H9 (cell line): ENCODE data around the gene OXA1L. TPM values are rescaled to one million over a fixed set of nuclear protein-coding genes. Genes with fewer than 3 reads are reported as not detected.

Experiments
- DNase-seq: peaks from one replicate; pipeline ENCODE4 v3.0.0-alpha.2; 2017
- H2AFZ ChIP-seq: one replicate; pipeline ENCODE4 v1.6.1; 2013; ENCODE audit warnings: mild to moderate bottlenecking, low read length, control low read depth, moderate library complexity
- H2AK5ac ChIP-seq: 2 replicates; pipeline ENCODE4 v1.6.1; 2013; ENCODE audit warnings: low read length, control low read depth, mixed read lengths; ENCODE audit not compliant: insufficient read length
- H2BK120ac ChIP-seq: one replicate; pipeline ENCODE4 v1.6.1; 2013; ENCODE audit warnings: low read depth, mild to moderate bottlenecking, low read length, control low read depth, inconsistent platforms; ENCODE audit not compliant: poor library complexity, severe bottlenecking
- H2BK12ac ChIP-seq: 2 replicates; pipeline ENCODE4 v1.6.1; 2013; ENCODE audit warnings: low read length, control low read depth, mixed read lengths, low read depth; ENCODE audit not compliant: insufficient read length
- H2BK15ac ChIP-seq: 2 replicates; pipeline ENCODE4 v1.6.1; 2013; ENCODE audit warnings: low read depth, low read length, control low read depth
- H2BK20ac ChIP-seq: one replicate; pipeline ENCODE4 v1.6.1; 2013; ENCODE audit warnings: low read depth, mild to moderate bottlenecking, low read length, control low read depth, inconsistent platforms; ENCODE audit not compliant: poor library complexity, severe bottlenecking
- H2BK5ac ChIP-seq: 2 replicates; pipeline ENCODE4 v1.6.1; 2013; ENCODE audit warnings: low read length, control low read depth, mixed read lengths; ENCODE audit not compliant: insufficient read length
- H3K14ac ChIP-seq: 2 replicates; pipeline ENCODE4 v1.6.1; 2013; ENCODE audit warnings: low read length, control low read depth; ENCODE audit not compliant: insufficient read depth
- H3K18ac ChIP-seq: 2 replicates; pipeline ENCODE4 v1.6.1; 2013; ENCODE audit warnings: low read depth, mild to moderate bottlenecking, mixed read lengths, low read length, control low read depth; ENCODE audit not compliant: insufficient read length
- H3K23ac ChIP-seq: 2 replicates; pipeline ENCODE4 v1.6.1; 2013; ENCODE audit warnings: low read length, control low read depth, mixed read lengths, low read depth; ENCODE audit not compliant: insufficient read length
- H3K23me2 ChIP-seq: 2 replicates; pipeline ENCODE4 v1.6.1; 2013; ENCODE audit warnings: low read depth, mild to moderate bottlenecking, mixed read lengths, low read length, control low read depth; ENCODE audit not compliant: insufficient read length, poor library complexity, severe bottlenecking
- H3K27ac ChIP-seq: 2 replicates; pipeline ENCODE4 v1.5.1; 2013; ENCODE audit warnings: low read length, control low read depth, mixed read lengths, low read depth; ENCODE audit not compliant: insufficient read length
- H3K27me3 ChIP-seq: 2 replicates; pipeline ENCODE4 v1.6.1; 2013; ENCODE audit warnings: low read length, control low read depth, inconsistent platforms; ENCODE audit not compliant: insufficient read depth
- H3K4ac ChIP-seq: 2 replicates; pipeline ENCODE4 v1.6.1; 2013; ENCODE audit warnings: low read depth, mild to moderate bottlenecking, control low read depth, inconsistent platforms, low read length, moderate library complexity
- H3K4me1 ChIP-seq: 2 replicates; pipeline ENCODE4 v1.6.1; 2013; ENCODE audit warnings: low read length, control low read depth, inconsistent platforms; ENCODE audit not compliant: insufficient read depth
- H3K4me2 ChIP-seq: 2 replicates; pipeline ENCODE4 v1.6.1; 2013; ENCODE audit warnings: low read length, control low read depth, mixed read lengths; ENCODE audit not compliant: insufficient read length, insufficient read depth
- H3K56ac ChIP-seq: 2 replicates; pipeline ENCODE4 v1.6.1; 2013; ENCODE audit warnings: low read depth, mild to moderate bottlenecking, mixed read lengths, low read length, control low read depth; ENCODE audit not compliant: insufficient read length
- H3K79me1 ChIP-seq: 2 replicates; pipeline ENCODE4 v1.6.1; 2013; ENCODE audit warnings: low read depth, mild to moderate bottlenecking, moderate library complexity, low read length, control low read depth, inconsistent platforms; ENCODE audit not compliant: insufficient read depth, poor library complexity, severe bottlenecking
- H3K79me2 ChIP-seq: 2 replicates; pipeline ENCODE4 v1.6.1; 2013; ENCODE audit warnings: low read length, control low read depth, inconsistent platforms; ENCODE audit not compliant: insufficient read depth
- H3K9ac ChIP-seq: 2 replicates; pipeline ENCODE4 v1.6.1; 2013; ENCODE audit warnings: low read length, control low read depth, mixed read lengths; ENCODE audit not compliant: insufficient read length; ENCODE audit errors: extremely low read depth
- H3K9me3 ChIP-seq: one replicate; pipeline ENCODE4 v1.6.1; 2013; ENCODE audit warnings: low read depth, low read length, inconsistent platforms; ENCODE audit not compliant: control insufficient read depth
- H3T11ph ChIP-seq: one replicate; pipeline ENCODE4 v1.6.1; 2013; ENCODE audit warnings: mild to moderate bottlenecking, low read length, control low read depth, inconsistent platforms
- H4K20me1 ChIP-seq: one replicate; pipeline ENCODE4 v1.6.1; 2013; ENCODE audit not compliant: control insufficient read depth, insufficient read length, insufficient read depth
- H4K5ac ChIP-seq: 2 replicates; pipeline ENCODE4 v1.6.1; 2013; ENCODE audit warnings: low read depth, mild to moderate bottlenecking, mixed read lengths, low read length, control low read depth; ENCODE audit not compliant: insufficient read length
- H4K8ac ChIP-seq: replicated peaks from 2 replicates; pipeline ENCODE4 v1.6.1; 2013; ENCODE audit warnings: low read length, control low read depth, mixed read lengths, low read depth; ENCODE audit not compliant: insufficient read length
- H4K91ac ChIP-seq: 2 replicates; pipeline ENCODE4 v1.6.1; 2013; ENCODE audit warnings: low read depth, mild to moderate bottlenecking, moderate library complexity, mixed read lengths, low read length, control low read depth; ENCODE audit not compliant: insufficient read length
- H3K27ac Mint-ChIP-seq, 3 experiments: 2 replicates in 2 of 3; 3 replicates in 1 of 3; pipeline ENCODE4 v1.8.0; 2020 to 2021; ENCODE audit warnings: mixed read lengths in 3 of 3, mild to moderate bottlenecking in 1 of 3, moderate library complexity in 1 of 3
- H3K27me3 Mint-ChIP-seq: 2 replicates; pipeline ENCODE4 v1.8.0; 2021; ENCODE audit warnings: low read depth, mild to moderate bottlenecking, moderate library complexity, mixed read lengths
- H3K36me3 Mint-ChIP-seq, 3 experiments: 2 replicates in 2 of 3; 3 replicates in 1 of 3; pipeline ENCODE4 v1.8.0; 2020 to 2021; ENCODE audit warnings: low read depth in 3 of 3, mixed read lengths in 3 of 3; ENCODE audit not compliant: insufficient read depth in 1 of 3
- H3K4me1 Mint-ChIP-seq, 2 experiments: 2 replicates each; pipeline ENCODE4 v1.8.0; 2020; ENCODE audit warnings: mixed read lengths in 2 of 2
- H3K4me3 Mint-ChIP-seq, 2 experiments: 2 replicates in 1 of 2; 3 replicates in 1 of 2; pipeline ENCODE4 v1.8.0; 2020 to 2021; ENCODE audit warnings: mild to moderate bottlenecking in 2 of 2, mixed read lengths in 2 of 2, moderate library complexity in 1 of 2
- H3K9me3 Mint-ChIP-seq, 2 experiments: 2 replicates in 1 of 2; 3 replicates in 1 of 2; pipeline ENCODE4 v1.8.0; 2020; ENCODE audit warnings: mild to moderate bottlenecking in 2 of 2, mixed read lengths in 2 of 2, moderate library complexity in 1 of 2
- CTCF ChIP-seq: fragments of 200-600 bp; sonication (generic); conservative IDR thresholded peaks from 3 replicates; pipeline ENCODE4 v1.8.0; 2021; ENCODE audit warnings: antibody characterized with exemption, mild to moderate bottlenecking
- WGBS: extraction: QIAGEN DNeasy Blood & Tissue Kit; methylation state at CpG from one replicate; pipeline ENCODE4 v1.1.7; 2013; ENCODE audit warnings: missing lambda C conversion rate, low lambda C conversion rate, mixed read lengths; ENCODE audit not compliant: insufficient read length; ENCODE audit errors: extremely low coverage; 5-methylcytosine and 5-hydroxymethylcytosine counted together
- total RNA-seq: library from RNA; stranded (reverse); gene quantifications from 2 replicates; pipeline ENCODE4 v1.2.1, GENCODE V29; 2021

OXA1L gene
- total RNA-seq, 1 experiment from 2014 or later, result 128 TPM

- H3K4me1 ChIP-seq, result peaks cover 9% of the 10 kb centered on the region; the same call in 1 of the 2 replicates
- no CpG with 5 or more reads among the region's 5 CpGs for WGBS
- H4K8ac ChIP-seq, result no peak overlapping the region
- H3K27ac ChIP-seq, result no peak overlapping the region
- no peak overlapping the region for H3K4me2 ChIP-seq
- H3K9ac ChIP-seq, result no peak overlapping the region
- no peaks in the 10 kb centered on the region for H3K27me3 ChIP-seq
- H3K27ac Mint-ChIP-seq, result peak overlapping the region; percentile 5 to 82 (median 73); a peak in 6 of 7 replicates
- no peak overlapping the region for H2BK20ac ChIP-seq
- H2BK120ac ChIP-seq, result no peak overlapping the region
- H3K4me3 Mint-ChIP-seq, result no peak overlapping the region
- H3T11ph ChIP-seq, result no peak overlapping the region
- peak overlapping the region; percentile 43; the same call in 1 of the 2 replicates for H3K14ac ChIP-seq
- H3K18ac ChIP-seq, result peak overlapping the region; percentile 39
- H3K23me2 ChIP-seq, result no peaks in the 10 kb centered on the region
- no peak overlapping the region for H2AFZ ChIP-seq
- no peak overlapping the region for H2BK15ac ChIP-seq
- no peak overlapping the region for H2AK5ac ChIP-seq
- H3K4ac ChIP-seq, result no peak overlapping the region; the same call in 1 of the 2 replicates
- H3K23ac ChIP-seq, result no peak overlapping the region
- TF ChIP-seq CTCF, result no peak
- H4K5ac ChIP-seq, result no peak overlapping the region
- no peak for DNase-seq
- no peak overlapping the region for H4K91ac ChIP-seq
- H3K27me3 Mint-ChIP-seq, result peaks cover 2% of the 10 kb centered on the region
- peaks cover 2 to 3% of the 10 kb centered on the region in 2 experiments; a peak in 3 of 5 replicates for H3K9me3 Mint-ChIP-seq
- peak overlapping the region; percentile 19 for H2BK12ac ChIP-seq
- H3K79me1 ChIP-seq, result no peaks in the 10 kb centered on the region
- H4K20me1 ChIP-seq, result no peaks in the 10 kb centered on the region
- H3K79me2 ChIP-seq, result no peaks in the 10 kb centered on the region; the same call in 1 of the 2 replicates
- peaks cover 17 to 18% of the 10 kb centered on the region in 2 experiments for H3K4me1 Mint-ChIP-seq
- no peak overlapping the region for H2BK5ac ChIP-seq
- H3K56ac ChIP-seq, result no peak overlapping the region
- H3K9me3 ChIP-seq, result no peaks in the 10 kb centered on the region
- peaks cover 0 to 4% (median 2%) of the 10 kb centered on the region in 3 experiments; a peak in 3 of 7 replicates for H3K36me3 Mint-ChIP-seq
These were observed 29.7 kb downstream of the OXA1L start for GRCh38 chr14:22796087-22796707.
